ENCODE results near the gene NEIL3.

The NEIL3 gene

GRCh38 chr4:177266506-177266905, 43.2 kb upstream of the NEIL3 start:
- no peak overlapping the region for H2BK12ac ChIP-seq (ENCODE audit: low read length in 2 of 2)
- H3K36me3 ChIP-seq (ENCODE audit: control insufficient read depth in 1 of 2, insufficient read depth in 2 of 2, low read depth in 1 of 2, low read length in 2 of 2), result no peaks in the 10 kb centered on the region
- H4K8ac ChIP-seq (ENCODE audit: low read length), result no peak overlapping the region
- no peak overlapping the region for H4K91ac ChIP-seq (ENCODE audit: low read length)
- no peaks in the 10 kb centered on the region for H3K9me3 ChIP-seq (ENCODE audit: control insufficient read depth, low read length)
- H3K14ac ChIP-seq (ENCODE audit: low read length in 2 of 2), result no peak overlapping the region
- no peak overlapping the region for H3K4ac ChIP-seq (ENCODE audit: low read depth in 1 of 2, low read length in 2 of 2)
- no peak overlapping the region for H2AK5ac ChIP-seq (ENCODE audit: low read length, severe bottlenecking)
- 94% methylated on average over 1 of the region's 1 CpG for WGBS
- H3K23ac ChIP-seq (ENCODE audit: low read length in 2 of 2), result no peak overlapping the region
- no peak overlapping the region for H2BK5ac ChIP-seq (ENCODE audit: low read depth, low read length, poor library complexity, severe bottlenecking)
- no peak overlapping the region for H3K27ac ChIP-seq (ENCODE audit: low read length, poor library complexity, severe bottlenecking)
- H3K9ac ChIP-seq (ENCODE audit: low read length), result no peak overlapping the region
- H2BK120ac ChIP-seq (ENCODE audit: low read depth, low read length), result no peak overlapping the region
- H3K27me3 ChIP-seq (ENCODE audit: control insufficient read depth in 1 of 2, insufficient read depth in 1 of 2, low read length in 2 of 2), result no peaks in the 10 kb centered on the region
- no peak overlapping the region for H3K4me2 ChIP-seq (ENCODE audit: low read length, poor library complexity, severe bottlenecking)
- no peaks in the 10 kb centered on the region for H3K4me1 ChIP-seq (ENCODE audit: control insufficient read depth, insufficient read depth, low read depth, low read length)
- no peak overlapping the region for H2AFZ ChIP-seq (ENCODE audit: low read depth, low read length)
- H3K79me1 ChIP-seq (replicated peaks; ENCODE audit: low read length, poor library complexity, severe bottlenecking), result no peaks in the 10 kb centered on the region
- no peak overlapping the region for H3K18ac ChIP-seq (ENCODE audit: low read depth in 1 of 2, low read length in 2 of 2)
- no peak overlapping the region for H2BK15ac ChIP-seq (ENCODE audit: low read depth, poor library complexity, severe bottlenecking)
- no peak overlapping the region for H3K4me3 ChIP-seq (ENCODE audit: insufficient read depth in 1 of 2, low read depth in 1 of 2, low read length in 2 of 2)
- no peak for DNase-seq

- H2AFZ ChIP-seq (ENCODE audit: low read depth, low read length), result no peak overlapping the region
- no peak overlapping the region for H3K18ac ChIP-seq (ENCODE audit: low read depth in 1 of 2, low read length in 2 of 2)
- H3K27me3 ChIP-seq (ENCODE audit: control insufficient read depth in 1 of 2, insufficient read depth in 1 of 2, low read length in 2 of 2), result no peaks in the 10 kb centered on the region
- no peak overlapping the region for H2BK5ac ChIP-seq (ENCODE audit: low read depth, low read length, poor library complexity, severe bottlenecking)
- no peak overlapping the region for H3K4me3 ChIP-seq (ENCODE audit: insufficient read depth in 1 of 2, low read depth in 1 of 2, low read length in 2 of 2)
- no peaks in the 10 kb centered on the region for H3K9me3 ChIP-seq (ENCODE audit: control insufficient read depth, low read length)
- H2BK120ac ChIP-seq (ENCODE audit: low read depth, low read length), result no peak overlapping the region
- no peak overlapping the region for H3K4me2 ChIP-seq (ENCODE audit: low read length, poor library complexity, severe bottlenecking)
- H2BK15ac ChIP-seq (ENCODE audit: low read depth, poor library complexity, severe bottlenecking), result no peak overlapping the region
- no peaks in the 10 kb centered on the region for H3K79me1 ChIP-seq (replicated peaks; ENCODE audit: low read length, poor library complexity, severe bottlenecking)
- no peak for DNase-seq
- no peak overlapping the region for H4K91ac ChIP-seq (ENCODE audit: low read length)
- H3K4ac ChIP-seq (ENCODE audit: low read depth in 1 of 2, low read length in 2 of 2), result no peak overlapping the region
- WGBS, result 98% methylated on average over 3 of the region's 3 CpGs
- H4K8ac ChIP-seq (ENCODE audit: low read length), result no peak overlapping the region
- no peak overlapping the region for H2BK12ac ChIP-seq (ENCODE audit: low read length in 2 of 2)
- H3K23ac ChIP-seq (ENCODE audit: low read length in 2 of 2), result no peak overlapping the region
- H2AK5ac ChIP-seq (ENCODE audit: low read length, severe bottlenecking), result no peak overlapping the region
- H3K4me1 ChIP-seq (ENCODE audit: control insufficient read depth, insufficient read depth, low read depth, low read length), result no peaks in the 10 kb centered on the region
- H3K27ac ChIP-seq (ENCODE audit: low read length, poor library complexity, severe bottlenecking), result no peak overlapping the region
- H3K36me3 ChIP-seq (ENCODE audit: control insufficient read depth in 1 of 2, insufficient read depth in 2 of 2, low read depth in 1 of 2, low read length in 2 of 2), result no peaks in the 10 kb centered on the region
- H3K14ac ChIP-seq (ENCODE audit: low read length in 2 of 2), result no peak overlapping the region
- H3K9ac ChIP-seq (ENCODE audit: low read length), result no peak overlapping the region
These were observed 41.8 kb upstream of the NEIL3 start for GRCh38 chr4:177267911-177268310.

- Histone ChIP-seq H2BK15ac (ENCODE audit: low read depth, poor library complexity, severe bottlenecking) (no peak overlapping the region), H3K18ac (ENCODE audit: low read depth in 1 of 2, low read length in 2 of 2) (no peak overlapping the region), H3K9me3 (ENCODE audit: control insufficient read depth, low read length) (peaks cover 5% of the 10 kb centered on the region), H3K27ac (ENCODE audit: low read length, poor library complexity, severe bottlenecking) (no peak overlapping the region), H4K91ac (ENCODE audit: low read length) (no peak overlapping the region), H2BK5ac (ENCODE audit: low read depth, low read length, poor library complexity, severe bottlenecking) (no peak overlapping the region), H3K27me3 (ENCODE audit: control insufficient read depth in 1 of 2, insufficient read depth in 1 of 2, low read length in 2 of 2) (no peaks in the 10 kb centered on the region), H3K14ac (ENCODE audit: low read length in 2 of 2) (no peak overlapping the region), H2BK120ac (ENCODE audit: low read depth, low read length) (no peak overlapping the region), H3K36me3 (ENCODE audit: control insufficient read depth in 1 of 2, insufficient read depth in 2 of 2, low read depth in 1 of 2, low read length in 2 of 2) (no peaks in the 10 kb centered on the region), H3K79me1 (replicated peaks; ENCODE audit: low read length, poor library complexity, severe bottlenecking) (no peaks in the 10 kb centered on the region), H3K4me1 (ENCODE audit: control insufficient read depth, insufficient read depth, low read depth, low read length) (no peaks in the 10 kb centered on the region), H2AFZ (ENCODE audit: low read depth, low read length) (no peak overlapping the region), H2AK5ac (ENCODE audit: low read length, severe bottlenecking) (no peak overlapping the region), H3K9ac (ENCODE audit: low read length) (no peak overlapping the region), H3K4ac (ENCODE audit: low read depth in 1 of 2, low read length in 2 of 2) (no peak overlapping the region), H3K23ac (ENCODE audit: low read length in 2 of 2) (no peak overlapping the region), H3K4me3 (ENCODE audit: insufficient read depth in 1 of 2, low read depth in 1 of 2, low read length in 2 of 2) (no peak overlapping the region), H2BK12ac (ENCODE audit: low read length in 2 of 2) (no peak overlapping the region), H3K4me2 (ENCODE audit: low read length, poor library complexity, severe bottlenecking) (no peak overlapping the region), H4K8ac (ENCODE audit: low read length) (no peak overlapping the region)
- WGBS, result 57% methylated on average over 1 of the region's 1 CpG
- peak; percentile 36 for DNase-seq
These were observed 38.6 kb upstream of the NEIL3 start for GRCh38 chr4:177271091-177271490.

- Histone ChIP-seq H2AK5ac (ENCODE audit: low read length, severe bottlenecking) (no peak overlapping the region), H3K9me3 (ENCODE audit: control insufficient read depth, low read length) (peaks cover 5% of the 10 kb centered on the region), H2BK12ac (ENCODE audit: low read length in 2 of 2) (no peak overlapping the region), H3K14ac (ENCODE audit: low read length in 2 of 2) (no peak overlapping the region), H4K8ac (ENCODE audit: low read length) (no peak overlapping the region), H3K4ac (ENCODE audit: low read depth in 1 of 2, low read length in 2 of 2) (no peak overlapping the region), H3K27me3 (ENCODE audit: control insufficient read depth in 1 of 2, insufficient read depth in 1 of 2, low read length in 2 of 2) (no peaks in the 10 kb centered on the region), H2BK15ac (ENCODE audit: low read depth, poor library complexity, severe bottlenecking) (no peak overlapping the region), H3K79me1 (replicated peaks; ENCODE audit: low read length, poor library complexity, severe bottlenecking) (no peaks in the 10 kb centered on the region), H3K23ac (ENCODE audit: low read length in 2 of 2) (no peak overlapping the region), H3K9ac (ENCODE audit: low read length) (no peak overlapping the region), H3K4me2 (ENCODE audit: low read length, poor library complexity, severe bottlenecking) (no peak overlapping the region), H2BK120ac (ENCODE audit: low read depth, low read length) (no peak overlapping the region), H2BK5ac (ENCODE audit: low read depth, low read length, poor library complexity, severe bottlenecking) (no peak overlapping the region), H3K36me3 (ENCODE audit: control insufficient read depth in 1 of 2, insufficient read depth in 2 of 2, low read depth in 1 of 2, low read length in 2 of 2) (no peaks in the 10 kb centered on the region), H2AFZ (ENCODE audit: low read depth, low read length) (no peak overlapping the region), H3K27ac (ENCODE audit: low read length, poor library complexity, severe bottlenecking) (no peak overlapping the region), H3K18ac (ENCODE audit: low read depth in 1 of 2, low read length in 2 of 2) (no peak overlapping the region), H3K4me3 (ENCODE audit: insufficient read depth in 1 of 2, low read depth in 1 of 2, low read length in 2 of 2) (no peak overlapping the region), H3K4me1 (ENCODE audit: control insufficient read depth, insufficient read depth, low read depth, low read length) (no peaks in the 10 kb centered on the region), H4K91ac (ENCODE audit: low read length) (no peak overlapping the region)
- no peak for DNase-seq
- WGBS, result 86% methylated on average over 6 of the region's 10 CpGs
These were observed 37.5 kb upstream of the NEIL3 start for GRCh38 chr4:177271915-177272766.
